Hematopoietic multipotent progenitor cell treated with erythropoietin and hydrocortisone succinate and interleukin-3 and kit ligand, for 17 days (in vitro differentiated cells): ENCODE measurements around the gene RFPL1.
"Not testable (repeated sequence)": the region's sequence is repeated elsewhere in the genome, so short reads cannot be mapped to it uniquely, and the experiment has no call there.

Source experiments
- DNase-seq: peaks from one replicate; pipeline ENCODE4 v3.0.0-alpha.2; 2015; ENCODE audit warnings: low spot score

RFPL1 gene

DNA sequence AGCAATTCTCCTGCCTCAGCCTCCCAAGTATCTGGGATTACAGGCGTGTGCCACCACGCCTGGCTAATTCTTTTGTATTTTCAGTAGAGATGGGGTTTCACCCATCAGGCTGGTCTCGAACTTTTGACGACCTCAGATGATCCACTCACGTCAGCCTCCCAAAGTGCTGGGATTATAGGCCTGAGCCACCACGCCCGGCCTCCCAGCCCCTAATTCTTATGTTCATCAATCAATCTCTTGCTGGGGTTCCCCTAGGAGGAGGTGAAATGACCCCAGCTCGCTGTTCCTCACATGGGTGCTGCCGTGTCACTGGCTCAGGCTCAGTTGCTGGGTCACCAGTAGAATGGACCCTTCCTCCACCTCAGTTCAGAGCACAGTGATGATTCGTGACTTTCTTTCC, at the start of gene RFPL1:
TSS of gene RFPL1 (plus strand) at position 301 of the 400 bp plus-strand sequence.
- not testable (repeated sequence) for DNase-seq

DNA sequence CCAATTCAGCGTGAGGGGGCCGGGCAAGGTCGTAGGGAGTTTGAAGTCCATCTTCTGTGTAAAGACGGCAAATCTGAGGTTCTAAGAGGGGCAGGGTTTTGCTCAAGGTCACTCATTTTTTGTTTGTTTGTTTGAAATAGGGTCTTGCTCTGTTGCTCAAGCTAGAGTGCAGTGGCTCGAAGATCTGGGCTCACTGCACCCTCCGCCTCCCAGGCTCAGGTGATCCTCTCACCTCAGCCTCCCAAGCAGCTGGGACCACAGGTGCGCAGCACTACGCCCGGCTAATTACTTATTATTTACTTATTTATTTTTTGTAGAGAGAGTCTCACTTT, 49.7 kb upstream of the RFPL1 start:
- no peak for DNase-seq

DNA sequence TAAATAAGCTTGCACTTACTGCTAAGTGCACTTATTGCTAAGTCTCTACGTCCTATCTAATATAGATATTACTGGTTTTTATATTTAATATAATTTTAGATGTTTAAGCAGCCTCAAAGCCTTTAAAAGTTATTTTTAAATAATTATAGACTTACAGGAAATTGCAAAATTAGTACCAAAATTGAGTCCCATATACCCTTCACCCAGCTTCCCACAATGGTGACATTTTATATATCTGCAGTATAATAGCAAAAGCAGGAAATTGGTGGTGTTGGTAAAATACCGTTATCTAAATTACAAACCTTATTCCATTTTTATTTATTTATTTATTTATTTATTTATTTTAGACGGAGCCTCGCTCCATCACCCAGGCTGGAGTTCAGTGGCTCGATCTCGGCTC, 48.1 kb upstream of the RFPL1 start:
- DNase-seq: no peak

- DNase-seq: no peak
Observed at GRCh38 chr22:29391546-29391945, 46.8 kb upstream of the RFPL1 start.

GRCh38 chr22:29393019-29393608, 45.3 kb upstream of the RFPL1 start:
- DNase-seq: no peak

GRCh38 chr22:29394931-29395581, 43.3 kb upstream of the RFPL1 start:
- DNase-seq: peak; percentile 76

GRCh38 chr22:29396126-29396525, 42.3 kb upstream of the RFPL1 start:
- DNase-seq: no peak

- DNase-seq: no peak
Observed at GRCh38 chr22:29397791-29398190, 40.6 kb upstream of the RFPL1 start.

- DNase-seq: no peak
Observed at GRCh38 chr22:29400576-29400975, 37.8 kb upstream of the RFPL1 start.

- DNase-seq: not testable (repeated sequence)
Observed at GRCh38 chr22:29401538-29401937, 36.8 kb upstream of the RFPL1 start.

DNA sequence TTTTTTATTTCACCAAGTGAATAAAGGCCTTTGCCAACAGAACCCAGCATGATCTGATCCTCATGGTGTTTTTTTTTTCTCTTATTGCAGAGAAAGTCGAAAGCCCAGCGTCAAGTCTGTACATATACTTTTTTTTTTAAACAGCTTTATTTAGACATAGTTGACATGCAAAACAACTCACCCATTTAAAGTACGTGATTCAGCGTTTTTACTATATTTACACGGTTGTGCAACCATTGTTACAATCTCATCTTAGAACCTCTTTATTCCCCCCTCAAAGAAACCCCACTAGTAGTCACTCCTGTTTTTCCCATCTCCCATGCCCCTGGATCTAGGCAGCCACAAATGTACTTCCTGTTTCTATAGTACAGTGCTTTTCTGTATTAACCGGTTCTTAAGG, 29.4 kb upstream of the RFPL1 start:
- DNase-seq: no peak

GRCh38 chr22:29411569-29412211, 26.7 kb upstream of the RFPL1 start:
- not testable (repeated sequence) for DNase-seq

- peak; percentile 35 for DNase-seq
Observed at GRCh38 chr22:29412772-29413171, 25.6 kb upstream of the RFPL1 start.

DNA sequence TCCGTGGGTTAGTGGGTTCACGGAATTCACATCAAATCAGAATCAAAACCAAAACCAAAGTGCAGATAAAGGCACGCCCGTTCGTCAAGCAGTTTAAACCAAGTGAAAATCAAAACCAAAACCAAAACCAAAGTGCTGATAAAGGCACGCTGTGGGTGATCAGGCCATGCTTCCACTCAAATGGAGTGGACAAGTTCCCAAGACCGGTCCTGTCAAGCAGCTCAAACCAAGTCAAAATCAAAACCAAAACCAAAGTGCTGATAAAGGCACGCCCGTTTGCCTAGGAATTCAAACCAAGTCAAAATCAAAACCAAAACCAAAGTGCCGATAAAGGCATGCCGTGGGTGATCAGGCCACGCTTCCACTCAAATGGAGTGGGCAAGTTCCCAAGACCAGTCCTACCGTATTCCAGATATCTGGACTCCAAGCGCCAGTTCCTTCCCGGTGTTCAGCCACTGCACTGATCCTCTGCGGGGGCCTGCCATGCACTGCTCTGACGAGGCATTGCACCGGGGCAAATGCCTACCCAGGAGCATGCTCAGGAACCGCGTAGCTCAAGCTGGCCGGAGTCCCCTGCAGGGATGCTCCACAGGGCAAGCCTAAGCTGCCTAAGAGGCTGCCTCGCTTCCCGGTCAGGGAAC, 23.3 kb upstream of the RFPL1 start:
- DNase-seq: peak; percentile 11

GRCh38 chr22:29418704-29419103, 19.7 kb upstream of the RFPL1 start:
- DNase-seq: not testable (repeated sequence)

- DNase-seq: no peak
Observed at GRCh38 chr22:29426476-29426875, 11.9 kb upstream of the RFPL1 start.

DNA sequence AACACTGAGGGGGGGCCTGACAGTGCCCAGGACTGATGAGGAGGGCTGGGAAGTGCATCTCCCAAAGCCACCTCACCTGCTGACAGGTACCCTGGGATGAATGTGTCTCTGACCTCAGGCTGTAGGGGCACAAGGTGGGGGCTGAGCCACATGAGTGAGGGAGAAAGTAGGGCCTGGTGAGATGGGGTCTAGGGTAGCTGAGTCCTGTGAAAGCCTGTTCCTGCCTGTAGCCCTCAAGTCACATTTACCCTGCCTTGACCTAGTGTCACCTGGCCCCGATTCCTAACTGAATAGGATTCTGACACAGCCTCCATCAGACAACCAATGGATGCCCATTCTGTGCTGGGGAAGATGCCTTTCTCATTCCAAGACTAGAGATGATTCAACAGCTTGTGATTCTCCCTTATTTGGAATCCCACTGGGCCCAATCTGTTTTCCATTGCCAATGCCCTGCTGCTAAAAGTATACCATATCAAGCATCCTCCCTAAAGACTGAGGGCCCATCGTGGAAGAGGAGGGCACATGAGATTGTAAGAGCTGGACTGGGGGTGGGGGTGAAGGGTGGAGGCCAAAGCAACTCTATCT, 11.1 kb upstream of the RFPL1 start:
- no peak for DNase-seq

DNA sequence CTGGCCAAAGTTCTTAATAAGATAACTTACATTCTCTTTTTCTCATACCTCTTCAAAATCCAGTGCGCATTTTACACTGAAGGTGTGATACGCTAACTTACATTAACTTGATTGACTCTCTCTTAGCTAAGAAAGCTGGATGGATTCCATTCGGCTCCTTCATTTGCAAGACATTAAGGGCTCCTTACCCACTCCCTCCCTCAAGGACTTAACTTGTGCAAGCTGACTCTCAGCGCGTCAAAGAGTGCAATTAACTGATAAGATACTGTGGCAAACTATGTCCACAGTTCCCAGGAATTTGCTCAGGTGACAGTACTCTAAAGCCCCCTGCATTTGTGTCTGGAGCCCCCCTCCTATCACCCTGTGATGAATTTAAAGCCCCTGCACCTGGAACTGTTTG, 6.4 kb upstream of the RFPL1 start:
- no peak for DNase-seq

DNA sequence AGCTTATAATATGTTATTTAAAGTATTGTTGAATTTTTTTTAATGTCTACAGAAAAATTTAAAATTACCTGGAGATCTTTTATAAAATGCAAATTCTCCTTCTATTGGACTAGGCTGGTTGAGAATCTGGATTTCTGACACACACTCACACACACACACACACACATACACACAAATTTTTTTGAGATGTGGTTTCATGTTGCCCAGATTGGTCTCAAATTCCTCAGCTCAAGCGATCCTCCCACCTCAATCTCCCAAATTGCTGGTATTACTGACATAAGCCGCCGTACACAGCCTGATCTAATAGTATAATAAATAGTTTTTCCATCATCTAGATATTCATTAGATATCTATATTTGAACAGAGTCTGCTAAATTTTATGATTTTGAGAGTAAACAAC, 4.5 kb upstream of the RFPL1 start:
- DNase-seq: no peak

DNA sequence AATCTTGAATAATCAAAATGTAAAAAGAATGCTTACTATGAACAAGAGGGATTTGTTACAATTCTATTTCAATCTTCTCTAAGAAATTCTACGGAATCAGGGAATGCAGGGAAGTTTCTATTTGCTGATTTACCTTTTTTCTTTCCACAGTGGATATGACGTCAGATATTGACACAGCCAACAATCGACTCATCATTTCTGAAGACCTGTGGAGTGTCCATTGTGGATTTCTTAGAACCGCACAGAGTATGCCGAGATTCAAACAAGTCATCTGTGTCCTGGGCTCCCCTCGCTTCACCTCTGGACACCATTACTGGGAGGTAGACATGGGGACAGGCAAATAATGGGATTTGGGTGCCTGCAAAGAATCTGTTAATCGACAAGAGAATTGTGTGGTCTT, 4.1 kb upstream of the RFPL1 start:
- DNase-seq: no peak

GRCh38 chr22:29435236-29436136, 2.9 kb upstream of the RFPL1 start:
- DNase-seq: no peak

GRCh38 chr22:29442976-29443375, 4.6 kb downstream of the RFPL1 start:
- DNase-seq: no peak
